WTC11 (cell line): ENCODE measurements around the gene TMEM185A.

Source experiments
- NFYB ChIP-seq: sonication (generic); formaldehyde crosslinking; conservative IDR thresholded peaks from 2 replicates; pipeline ENCODE4 v1.8.0; 2022; ENCODE audit warnings: low read depth, missing genetic modification reagents
- NR3C1 ChIP-seq: sonication (generic); formaldehyde crosslinking; conservative IDR thresholded peaks from 2 replicates; pipeline ENCODE4 v1.8.1; 2023; ENCODE audit warnings: low read depth, mild to moderate bottlenecking, missing genetic modification reagents
- SP1 ChIP-seq: sonication (generic); formaldehyde crosslinking; conservative IDR thresholded peaks from 2 replicates; pipeline ENCODE4 v1.8.1; 2022; ENCODE audit warnings: missing genetic modification reagents
- ZNF263 ChIP-seq: sonication (generic); formaldehyde crosslinking; IDR thresholded peaks from 2 replicates; pipeline ENCODE4 v1.8.1; 2022; ENCODE audit warnings: low read depth, mild to moderate bottlenecking, moderate library complexity, missing genetic modification reagents
- TF ChIP-seq, protein P1 (sequence below): sonication (generic); formaldehyde crosslinking; IDR thresholded peaks from 2 replicates; pipeline ENCODE4 v1.8.1; 2022; ENCODE audit warnings: mild to moderate bottlenecking, missing genetic modification reagents, moderate library complexity, borderline replicate concordance
- TF ChIP-seq, protein P2 (sequence below): fragments of 200-600 bp; IDR thresholded peaks from 2 replicates; pipeline ENCODE4 v1.8.0; 2022; ENCODE audit warnings: antibody characterized with exemption
- TF ChIP-seq, protein P3 (sequence below): sonication (generic); formaldehyde crosslinking; conservative IDR thresholded peaks from 2 replicates; pipeline ENCODE4 v1.8.1; 2023; ENCODE audit warnings: mild to moderate bottlenecking, low read depth, missing genetic modification reagents, moderate library complexity
- TF ChIP-seq, protein P4 (sequence below): sonication (generic); formaldehyde crosslinking; IDR thresholded peaks from 2 replicates; pipeline ENCODE4 v1.8.1; 2023; ENCODE audit warnings: mild to moderate bottlenecking, missing genetic modification reagents, moderate library complexity

DNA sequence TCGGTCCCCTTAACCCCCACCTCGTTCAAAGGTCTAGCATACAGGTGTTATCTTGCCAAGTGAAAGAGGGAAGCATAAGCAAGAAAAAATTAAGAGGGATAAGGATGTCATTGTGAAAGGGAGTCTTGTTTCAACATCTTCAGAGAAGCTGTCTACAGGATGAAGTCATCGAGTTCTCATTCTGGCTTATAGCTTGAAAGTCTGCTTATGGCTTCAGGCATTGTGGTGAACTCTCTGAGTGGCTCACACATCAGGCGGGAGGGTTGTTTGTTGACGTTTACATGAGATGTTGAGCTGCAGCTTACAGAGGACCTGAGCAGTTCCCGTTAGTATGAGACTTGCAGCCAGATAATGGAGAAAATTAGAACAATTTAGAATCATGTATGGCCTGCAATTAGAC is 60.9 kb downstream of the TMEM185A start:
- TF ChIP-seq, protein P1, sequence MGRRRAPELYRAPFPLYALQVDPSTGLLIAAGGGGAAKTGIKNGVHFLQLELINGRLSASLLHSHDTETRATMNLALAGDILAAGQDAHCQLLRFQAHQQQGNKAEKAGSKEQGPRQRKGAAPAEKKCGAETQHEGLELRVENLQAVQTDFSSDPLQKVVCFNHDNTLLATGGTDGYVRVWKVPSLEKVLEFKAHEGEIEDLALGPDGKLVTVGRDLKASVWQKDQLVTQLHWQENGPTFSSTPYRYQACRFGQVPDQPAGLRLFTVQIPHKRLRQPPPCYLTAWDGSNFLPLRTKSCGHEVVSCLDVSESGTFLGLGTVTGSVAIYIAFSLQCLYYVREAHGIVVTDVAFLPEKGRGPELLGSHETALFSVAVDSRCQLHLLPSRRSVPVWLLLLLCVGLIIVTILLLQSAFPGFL (CRISPR knock-in tag), result no peak
- TF ChIP-seq NFYB (CRISPR knock-in tag) (no peak), ZNF263 (CRISPR knock-in tag) (no peak), SP1 (CRISPR knock-in tag) (no peak), NR3C1 (no peak)
- TF ChIP-seq, protein P2, sequence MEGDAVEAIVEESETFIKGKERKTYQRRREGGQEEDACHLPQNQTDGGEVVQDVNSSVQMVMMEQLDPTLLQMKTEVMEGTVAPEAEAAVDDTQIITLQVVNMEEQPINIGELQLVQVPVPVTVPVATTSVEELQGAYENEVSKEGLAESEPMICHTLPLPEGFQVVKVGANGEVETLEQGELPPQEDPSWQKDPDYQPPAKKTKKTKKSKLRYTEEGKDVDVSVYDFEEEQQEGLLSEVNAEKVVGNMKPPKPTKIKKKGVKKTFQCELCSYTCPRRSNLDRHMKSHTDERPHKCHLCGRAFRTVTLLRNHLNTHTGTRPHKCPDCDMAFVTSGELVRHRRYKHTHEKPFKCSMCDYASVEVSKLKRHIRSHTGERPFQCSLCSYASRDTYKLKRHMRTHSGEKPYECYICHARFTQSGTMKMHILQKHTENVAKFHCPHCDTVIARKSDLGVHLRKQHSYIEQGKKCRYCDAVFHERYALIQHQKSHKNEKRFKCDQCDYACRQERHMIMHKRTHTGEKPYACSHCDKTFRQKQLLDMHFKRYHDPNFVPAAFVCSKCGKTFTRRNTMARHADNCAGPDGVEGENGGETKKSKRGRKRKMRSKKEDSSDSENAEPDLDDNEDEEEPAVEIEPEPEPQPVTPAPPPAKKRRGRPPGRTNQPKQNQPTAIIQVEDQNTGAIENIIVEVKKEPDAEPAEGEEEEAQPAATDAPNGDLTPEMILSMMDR, result no peak
- TF ChIP-seq, protein P3, sequence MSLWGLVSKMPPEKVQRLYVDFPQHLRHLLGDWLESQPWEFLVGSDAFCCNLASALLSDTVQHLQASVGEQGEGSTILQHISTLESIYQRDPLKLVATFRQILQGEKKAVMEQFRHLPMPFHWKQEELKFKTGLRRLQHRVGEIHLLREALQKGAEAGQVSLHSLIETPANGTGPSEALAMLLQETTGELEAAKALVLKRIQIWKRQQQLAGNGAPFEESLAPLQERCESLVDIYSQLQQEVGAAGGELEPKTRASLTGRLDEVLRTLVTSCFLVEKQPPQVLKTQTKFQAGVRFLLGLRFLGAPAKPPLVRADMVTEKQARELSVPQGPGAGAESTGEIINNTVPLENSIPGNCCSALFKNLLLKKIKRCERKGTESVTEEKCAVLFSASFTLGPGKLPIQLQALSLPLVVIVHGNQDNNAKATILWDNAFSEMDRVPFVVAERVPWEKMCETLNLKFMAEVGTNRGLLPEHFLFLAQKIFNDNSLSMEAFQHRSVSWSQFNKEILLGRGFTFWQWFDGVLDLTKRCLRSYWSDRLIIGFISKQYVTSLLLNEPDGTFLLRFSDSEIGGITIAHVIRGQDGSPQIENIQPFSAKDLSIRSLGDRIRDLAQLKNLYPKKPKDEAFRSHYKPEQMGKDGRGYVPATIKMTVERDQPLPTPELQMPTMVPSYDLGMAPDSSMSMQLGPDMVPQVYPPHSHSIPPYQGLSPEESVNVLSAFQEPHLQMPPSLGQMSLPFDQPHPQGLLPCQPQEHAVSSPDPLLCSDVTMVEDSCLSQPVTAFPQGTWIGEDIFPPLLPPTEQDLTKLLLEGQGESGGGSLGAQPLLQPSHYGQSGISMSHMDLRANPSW, result no peak
- TF ChIP-seq, protein P4, sequence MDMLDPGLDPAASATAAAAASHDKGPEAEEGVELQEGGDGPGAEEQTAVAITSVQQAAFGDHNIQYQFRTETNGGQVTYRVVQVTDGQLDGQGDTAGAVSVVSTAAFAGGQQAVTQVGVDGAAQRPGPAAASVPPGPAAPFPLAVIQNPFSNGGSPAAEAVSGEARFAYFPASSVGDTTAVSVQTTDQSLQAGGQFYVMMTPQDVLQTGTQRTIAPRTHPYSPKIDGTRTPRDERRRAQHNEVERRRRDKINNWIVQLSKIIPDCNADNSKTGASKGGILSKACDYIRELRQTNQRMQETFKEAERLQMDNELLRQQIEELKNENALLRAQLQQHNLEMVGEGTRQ (CRISPR knock-in tag), result no peak
